ENCODE measurements around the gene SLC9A3.

Gene SLC9A3

DNA sequence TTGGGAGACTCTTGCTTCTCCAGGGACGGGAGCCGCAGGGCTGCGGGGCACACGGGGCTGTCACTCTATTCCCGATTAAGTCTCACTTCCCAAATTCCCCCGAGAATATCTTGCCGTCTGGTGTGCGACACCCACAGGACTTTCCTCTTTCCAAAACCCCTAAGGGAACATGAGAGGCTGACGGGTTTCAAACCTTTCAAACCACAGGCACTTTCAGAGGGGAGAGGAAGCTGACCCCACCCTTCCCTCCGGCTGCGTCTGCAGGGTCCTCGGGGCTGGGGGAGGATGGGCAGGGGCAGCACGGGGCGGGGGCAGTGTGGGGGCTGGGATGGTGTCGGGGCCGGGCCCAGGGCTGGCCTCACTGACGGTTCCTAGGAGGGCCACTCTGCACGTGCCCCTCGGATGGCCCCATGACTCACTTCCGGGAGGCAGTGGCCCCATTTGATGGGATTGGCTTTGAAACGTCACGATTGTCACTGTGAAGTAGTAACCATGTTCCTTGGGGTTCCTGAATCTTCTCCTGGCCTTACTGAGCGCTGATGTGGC lies 38.2 kb downstream of the SLC9A3 start:
- TF ChIP-seq, protein P1, sequence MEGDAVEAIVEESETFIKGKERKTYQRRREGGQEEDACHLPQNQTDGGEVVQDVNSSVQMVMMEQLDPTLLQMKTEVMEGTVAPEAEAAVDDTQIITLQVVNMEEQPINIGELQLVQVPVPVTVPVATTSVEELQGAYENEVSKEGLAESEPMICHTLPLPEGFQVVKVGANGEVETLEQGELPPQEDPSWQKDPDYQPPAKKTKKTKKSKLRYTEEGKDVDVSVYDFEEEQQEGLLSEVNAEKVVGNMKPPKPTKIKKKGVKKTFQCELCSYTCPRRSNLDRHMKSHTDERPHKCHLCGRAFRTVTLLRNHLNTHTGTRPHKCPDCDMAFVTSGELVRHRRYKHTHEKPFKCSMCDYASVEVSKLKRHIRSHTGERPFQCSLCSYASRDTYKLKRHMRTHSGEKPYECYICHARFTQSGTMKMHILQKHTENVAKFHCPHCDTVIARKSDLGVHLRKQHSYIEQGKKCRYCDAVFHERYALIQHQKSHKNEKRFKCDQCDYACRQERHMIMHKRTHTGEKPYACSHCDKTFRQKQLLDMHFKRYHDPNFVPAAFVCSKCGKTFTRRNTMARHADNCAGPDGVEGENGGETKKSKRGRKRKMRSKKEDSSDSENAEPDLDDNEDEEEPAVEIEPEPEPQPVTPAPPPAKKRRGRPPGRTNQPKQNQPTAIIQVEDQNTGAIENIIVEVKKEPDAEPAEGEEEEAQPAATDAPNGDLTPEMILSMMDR (IDR thresholded peaks at IDR 0.05; ENCODE audit: control insufficient read depth, insufficient read depth, low read depth, low read length, missing control alignments), result no peak
- DNase-seq (ENCODE audit: low read depth), result no peak
- no peak overlapping the region for H3K4me3 ChIP-seq (ENCODE audit: control insufficient read depth, low read depth, low read length)

DNA sequence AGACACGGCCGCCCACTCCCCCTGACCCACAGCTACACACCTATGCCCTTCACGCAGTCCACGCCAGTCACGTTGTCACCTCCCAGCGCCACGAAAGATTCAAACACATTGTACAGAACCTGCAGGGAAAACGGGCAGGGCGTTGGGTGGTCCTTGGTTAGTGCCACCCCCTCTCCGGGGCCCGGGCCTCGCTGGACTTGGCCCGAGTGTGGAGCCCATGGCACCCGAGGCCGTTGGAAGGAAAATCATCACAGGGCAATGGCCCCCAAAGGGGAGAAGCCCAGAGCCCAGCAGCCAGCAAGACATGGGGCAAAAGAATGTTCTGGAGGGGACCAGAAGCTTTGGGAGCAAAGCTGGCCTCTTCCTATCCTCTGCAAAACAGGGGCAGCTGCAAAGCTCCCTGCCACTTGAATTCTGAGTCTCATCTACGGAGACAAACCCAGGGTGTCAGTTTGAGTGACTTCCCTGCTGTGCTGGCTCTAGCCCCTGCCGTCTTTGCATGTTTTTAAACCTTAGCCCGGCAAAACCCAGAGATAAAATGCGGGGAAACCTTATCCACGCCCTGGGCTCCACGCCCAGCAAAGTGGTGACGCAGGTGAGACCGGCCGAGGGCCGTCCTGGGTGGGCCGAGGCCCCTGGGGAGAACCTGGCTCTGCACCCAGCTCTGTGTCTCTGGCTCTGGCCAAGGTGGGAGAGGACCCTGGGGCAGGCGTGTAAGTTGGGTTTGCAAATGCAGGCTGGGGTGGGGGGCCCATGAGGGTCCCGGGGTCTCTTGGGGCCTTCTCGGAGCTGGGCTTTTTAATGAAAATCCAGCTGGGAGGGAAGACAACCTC lies 38.9 kb downstream of the SLC9A3 start:
- H3K4me3 ChIP-seq (ENCODE audit: control insufficient read depth, low read depth, low read length), result no peak overlapping the region
- no peak for DNase-seq (ENCODE audit: low read depth)
- TF ChIP-seq, protein P1 (IDR thresholded peaks at IDR 0.05; ENCODE audit: control insufficient read depth, insufficient read depth, low read depth, low read length, missing control alignments), result no peak

DNA sequence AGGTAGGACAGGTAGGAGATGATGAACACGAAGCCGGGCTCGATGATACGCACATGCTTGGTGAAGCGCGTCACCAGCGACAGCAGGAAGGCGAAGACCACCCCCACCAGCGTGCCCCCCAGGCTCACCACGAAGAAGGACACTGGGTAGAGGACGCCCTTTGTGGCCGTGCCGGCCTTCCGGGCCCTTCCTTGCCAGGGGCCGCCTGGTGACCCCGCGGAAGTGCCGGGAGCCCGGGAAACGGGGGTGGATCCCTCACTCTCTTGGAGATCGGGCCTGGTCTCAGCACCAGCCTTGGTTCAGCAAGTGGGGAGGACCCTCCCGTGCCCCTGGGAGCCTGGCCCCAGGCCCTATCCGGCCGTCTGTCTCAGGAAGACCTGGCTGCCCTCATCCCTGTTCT lies 39.7 kb downstream of the SLC9A3 start:
- TF ChIP-seq, protein P1 (IDR thresholded peaks at IDR 0.05; ENCODE audit: control insufficient read depth, insufficient read depth, low read depth, low read length, missing control alignments), result no peak
- DNase-seq (ENCODE audit: low read depth), result no peak
- no peak overlapping the region for H3K4me3 ChIP-seq (ENCODE audit: control insufficient read depth, low read depth, low read length)

DNA sequence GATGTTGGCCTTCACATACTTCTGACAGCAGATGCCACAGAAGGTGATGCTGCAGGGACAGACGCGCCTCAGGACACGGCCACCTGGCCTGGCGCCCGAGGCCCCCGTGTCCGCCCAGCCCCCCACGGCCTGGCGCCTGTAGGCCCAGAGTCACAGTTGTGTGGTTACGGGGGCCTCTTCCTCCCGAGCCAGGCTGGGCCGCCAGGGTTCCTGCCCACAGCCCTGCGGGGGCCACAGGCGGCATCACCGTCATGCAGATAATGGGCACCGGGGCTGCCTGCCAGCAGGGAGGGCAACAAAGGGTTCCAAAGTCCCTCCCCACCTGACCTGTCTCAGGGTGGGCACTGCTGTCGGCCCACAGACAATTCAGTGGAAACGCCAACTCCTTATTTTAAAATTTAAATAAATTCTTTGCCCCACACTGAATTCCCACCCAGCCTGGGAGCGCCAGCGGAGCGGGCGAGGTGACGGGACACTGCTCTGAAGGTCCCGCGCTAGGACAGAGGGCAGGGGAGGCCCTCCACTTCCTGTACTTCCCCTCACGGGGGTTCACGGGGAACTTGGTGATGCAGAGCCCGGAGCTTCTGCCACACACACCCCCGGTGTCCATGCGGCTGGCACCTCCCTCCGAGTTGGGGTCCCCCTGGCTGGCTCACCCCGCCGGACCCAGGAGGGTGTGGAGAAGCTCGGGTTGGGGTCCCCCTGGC lies 40.7 kb downstream of the SLC9A3 start:
- no peak for DNase-seq (ENCODE audit: low read depth)
- TF ChIP-seq, protein P1 (IDR thresholded peaks at IDR 0.05; ENCODE audit: control insufficient read depth, insufficient read depth, low read depth, low read length, missing control alignments), result no peak
- H3K4me3 ChIP-seq (ENCODE audit: control insufficient read depth, low read depth, low read length), result no peak overlapping the region

DNA sequence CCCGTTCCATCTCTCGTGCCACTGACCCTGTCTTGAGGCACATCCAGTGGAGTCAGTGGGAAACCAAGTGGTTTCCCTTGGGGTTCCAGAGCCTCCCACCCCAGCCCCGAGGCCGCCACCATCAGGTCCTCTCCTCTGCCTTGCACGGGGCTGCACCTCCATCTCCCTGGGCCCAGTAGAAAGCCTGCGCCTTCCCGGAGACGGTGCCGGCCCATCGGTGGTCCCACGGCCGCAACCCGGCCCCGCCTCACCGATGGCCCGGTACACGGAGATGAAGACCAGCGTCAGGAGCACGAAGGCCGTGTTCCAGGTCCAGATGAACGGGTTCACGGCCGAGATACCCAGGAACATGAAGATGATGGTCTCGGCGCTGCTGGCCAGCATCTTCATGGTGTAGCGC lies 41.2 kb downstream of the SLC9A3 start:
- no peak overlapping the region for H3K4me3 ChIP-seq (ENCODE audit: control insufficient read depth, low read depth, low read length)
- no peak for DNase-seq (ENCODE audit: low read depth)
- TF ChIP-seq, protein P1 (IDR thresholded peaks at IDR 0.05; ENCODE audit: control insufficient read depth, insufficient read depth, low read depth, low read length, missing control alignments), result no peak

GRCh38 chr5:482506-482905 lies 41.7 kb downstream of the SLC9A3 start:
- H3K4me3 ChIP-seq (ENCODE audit: control insufficient read depth, low read depth, low read length), result no peak overlapping the region
- TF ChIP-seq, protein P1 (IDR thresholded peaks at IDR 0.05; ENCODE audit: control insufficient read depth, insufficient read depth, low read depth, low read length, missing control alignments), result no peak
- DNase-seq (ENCODE audit: low read depth), result no peak

Measured in AG09309 (cell line).